Measurements from ENCODE around the gene MPDZ.

Gene MPDZ

GRCh38 chr9:13213998-13214397, 65.5 kb downstream of the MPDZ start:
- Histone ChIP-seq H3K27me3 (ENCODE audit: insufficient read depth, low read length) (no peaks in the 10 kb centered on the region), H3K9ac (ENCODE audit: low read length) (no peak overlapping the region), H3K9me2 (ENCODE audit: low read depth, low read length) (no peaks in the 10 kb centered on the region), H2AFZ (ENCODE audit: low read length) (no peak overlapping the region), H3K4me2 (ENCODE audit: low read length) (no peak overlapping the region), H3K27ac (ENCODE audit: low read depth, low read length, poor library complexity, severe bottlenecking) (no peak overlapping the region), H3K4me1 (ENCODE audit: insufficient read depth, low read length, severe bottlenecking) (no peaks in the 10 kb centered on the region), H3K79me2 (ENCODE audit: insufficient read depth, low read length) (no peaks in the 10 kb centered on the region), H4K20me1 (ENCODE audit: insufficient read depth, low read length) (no peaks in the 10 kb centered on the region), H3F3A (ENCODE audit: insufficient read depth, low read length) (no peaks in the 10 kb centered on the region), H3K9me3 (ENCODE audit: low read length) (no peaks in the 10 kb centered on the region), H3K4me3 (ENCODE audit: low read depth, low read length, poor library complexity, severe bottlenecking) (no peak overlapping the region), H3K36me3 (ENCODE audit: insufficient read depth, low read length) (no peaks in the 10 kb centered on the region)
- no peak for TF ChIP-seq CTCF (IDR thresholded peaks at IDR 0.05; ENCODE audit: low read length)
- no peak for TF ChIP-seq EZH2 (IDR thresholded peaks at IDR 0.05; ENCODE audit: borderline replicate concordance, low read length)

GRCh38 chr9:13213337-13213736, 66.2 kb downstream of the MPDZ start:
- H3K4me1 ChIP-seq (ENCODE audit: insufficient read depth, low read length, severe bottlenecking) = no peaks in the 10 kb centered on the region
- no peaks in the 10 kb centered on the region for H4K20me1 ChIP-seq (ENCODE audit: insufficient read depth, low read length)
- H3K27ac ChIP-seq (ENCODE audit: low read depth, low read length, poor library complexity, severe bottlenecking) = no peak overlapping the region
- no peaks in the 10 kb centered on the region for H3K9me3 ChIP-seq (ENCODE audit: low read length)
- H3K4me2 ChIP-seq (ENCODE audit: low read length) = no peak overlapping the region
- no peak overlapping the region for H2AFZ ChIP-seq (ENCODE audit: low read length)
- no peaks in the 10 kb centered on the region for H3K9me2 ChIP-seq (ENCODE audit: low read depth, low read length)
- H3K79me2 ChIP-seq (ENCODE audit: insufficient read depth, low read length) = no peaks in the 10 kb centered on the region
- no peak overlapping the region for H3K9ac ChIP-seq (ENCODE audit: low read length)
- H3K27me3 ChIP-seq (ENCODE audit: insufficient read depth, low read length) = no peaks in the 10 kb centered on the region
- no peaks in the 10 kb centered on the region for H3K36me3 ChIP-seq (ENCODE audit: insufficient read depth, low read length)
- TF ChIP-seq CTCF (IDR thresholded peaks at IDR 0.05; ENCODE audit: low read length) (peak; percentile 27; the same call in 1 of the 2 replicates), EZH2 (IDR thresholded peaks at IDR 0.05; ENCODE audit: borderline replicate concordance, low read length) (no peak)
- H3K4me3 ChIP-seq (ENCODE audit: low read depth, low read length, poor library complexity, severe bottlenecking) = no peak overlapping the region
- no peaks in the 10 kb centered on the region for H3F3A ChIP-seq (ENCODE audit: insufficient read depth, low read length)

GRCh38 chr9:13210306-13210705, 69.2 kb downstream of the MPDZ start:
- H3K36me3 ChIP-seq (ENCODE audit: insufficient read depth, low read length) = no peaks in the 10 kb centered on the region
- no peaks in the 10 kb centered on the region for H3K27me3 ChIP-seq (ENCODE audit: insufficient read depth, low read length)
- no peaks in the 10 kb centered on the region for H3K4me1 ChIP-seq (ENCODE audit: insufficient read depth, low read length, severe bottlenecking)
- H2AFZ ChIP-seq (ENCODE audit: low read length) = no peak overlapping the region
- H4K20me1 ChIP-seq (ENCODE audit: insufficient read depth, low read length) = no peaks in the 10 kb centered on the region
- no peaks in the 10 kb centered on the region for H3F3A ChIP-seq (ENCODE audit: insufficient read depth, low read length)
- H3K4me3 ChIP-seq (ENCODE audit: low read depth, low read length, poor library complexity, severe bottlenecking) = no peak overlapping the region
- H3K9me2 ChIP-seq (ENCODE audit: low read depth, low read length) = no peaks in the 10 kb centered on the region
- H3K4me2 ChIP-seq (ENCODE audit: low read length) = no peak overlapping the region
- H3K9ac ChIP-seq (ENCODE audit: low read length) = no peak overlapping the region
- TF ChIP-seq CTCF (IDR thresholded peaks at IDR 0.05; ENCODE audit: low read length) (no peak), EZH2 (IDR thresholded peaks at IDR 0.05; ENCODE audit: borderline replicate concordance, low read length) (no peak)
- no peaks in the 10 kb centered on the region for H3K9me3 ChIP-seq (ENCODE audit: low read length)
- no peak overlapping the region for H3K27ac ChIP-seq (ENCODE audit: low read depth, low read length, poor library complexity, severe bottlenecking)
- no peaks in the 10 kb centered on the region for H3K79me2 ChIP-seq (ENCODE audit: insufficient read depth, low read length)

All from OCI-LY1 (cell line).